Smooth muscle cell (in vitro differentiated cells): ENCODE results near the gene EPS8. TPM values are rescaled to one million over a fixed set of nuclear protein-coding genes. Genes with fewer than 3 reads are reported as not detected.

ENCODE experiments used
- DNase-seq: peaks from one replicate; lab custom pipeline; 2025; ENCODE audit not compliant: unreplicated experiment; lab: John Stamatoyannopoulos, UW
- H2AFZ ChIP-seq: fragments of 200-600 bp; sonication (generic); 2 replicates; pipeline ENCODE4 v1.6.0; 2016; ENCODE audit warnings: antibody characterized with exemption, low read depth, mild to moderate bottlenecking
- H3F3A ChIP-seq: fragments of 200-600 bp; sonication (generic); 2 replicates; pipeline ENCODE4 v1.6.0; 2017; ENCODE audit warnings: antibody characterized with exemption, low read depth
- H3K27ac ChIP-seq: fragments of 200-600 bp; sonication (generic); 2 replicates; pipeline ENCODE4 v1.5.1; 2016; ENCODE audit warnings: low read depth, mild to moderate bottlenecking
- H3K27me3 ChIP-seq: fragments of 200-600 bp; sonication (generic); 2 replicates; pipeline ENCODE4 v1.6.1; 2016; ENCODE audit warnings: low read depth, mild to moderate bottlenecking
- H3K36me3 ChIP-seq: fragments of 200-600 bp; sonication (generic); 2 replicates; pipeline ENCODE4 v1.5.1; 2016; ENCODE audit warnings: low read depth
- H3K4me1 ChIP-seq: fragments of 200-600 bp; sonication (generic); 2 replicates; pipeline ENCODE4 v1.5.1; 2016; ENCODE audit warnings: low read depth
- H3K4me2 ChIP-seq: fragments of 200-600 bp; sonication (generic); 2 replicates; pipeline ENCODE4 v1.6.0; 2016; ENCODE audit warnings: mild to moderate bottlenecking
- H3K4me3 ChIP-seq: fragments of 200-600 bp; sonication (generic); 2 replicates; pipeline ENCODE4 v1.5.1; 2016; ENCODE audit warnings: mild to moderate bottlenecking
- H3K79me2 ChIP-seq: fragments of 200-600 bp; sonication (generic); 2 replicates; pipeline ENCODE4 v1.6.0; 2016; ENCODE audit warnings: low read depth, mild to moderate bottlenecking
- H3K9ac ChIP-seq: fragments of 200-600 bp; sonication (generic); 2 replicates; pipeline ENCODE4 v1.6.0; 2016; ENCODE audit warnings: low read depth
- H3K9me3 ChIP-seq: fragments of 200-600 bp; sonication (generic); replicated peaks from 2 replicates; pipeline ENCODE4 v1.5.1; 2016; ENCODE audit warnings: low read depth
- H4K20me1 ChIP-seq: fragments of 200-600 bp; sonication (generic); 2 replicates; pipeline ENCODE4 v1.6.0; 2016; ENCODE audit warnings: low read depth
- WGBS: methylation state at CpG from one replicate; pipeline ENCODE4 v1.1.7; 2016; ENCODE audit warnings: low lambda C conversion rate; 5-methylcytosine and 5-hydroxymethylcytosine counted together
- polyA plus RNA-seq: library from polyadenylated mRNA; unstranded; fragments of >200 nt; fragmentation: Nextera tagmentation; extraction: Ambion mirVana; gene quantifications from 2 replicates; pipeline ENCODE4 v1.2.1, GENCODE V29; 2016
- total RNA-seq: library from RNA; depleted of rRNA; stranded (reverse); fragments of >200 nt; gene quantifications from 2 replicates; pipeline ENCODE4 v1.2.3, GENCODE V29; 2014
- TF ChIP-seq, protein P1 (sequence below): fragments of 200-600 bp; sonication (generic); IDR thresholded peaks from 2 replicates; pipeline ENCODE4 v1.5.1; 2017; ENCODE audit warnings: borderline replicate concordance, mild to moderate bottlenecking, antibody characterized with exemption; ENCODE audit not compliant: insufficient read depth, poor library complexity, severe bottlenecking

The EPS8 gene
- total and polyA plus RNA-seq, 2 experiments from 2014 or later = 27.5 to 68.3 TPM

DNA sequence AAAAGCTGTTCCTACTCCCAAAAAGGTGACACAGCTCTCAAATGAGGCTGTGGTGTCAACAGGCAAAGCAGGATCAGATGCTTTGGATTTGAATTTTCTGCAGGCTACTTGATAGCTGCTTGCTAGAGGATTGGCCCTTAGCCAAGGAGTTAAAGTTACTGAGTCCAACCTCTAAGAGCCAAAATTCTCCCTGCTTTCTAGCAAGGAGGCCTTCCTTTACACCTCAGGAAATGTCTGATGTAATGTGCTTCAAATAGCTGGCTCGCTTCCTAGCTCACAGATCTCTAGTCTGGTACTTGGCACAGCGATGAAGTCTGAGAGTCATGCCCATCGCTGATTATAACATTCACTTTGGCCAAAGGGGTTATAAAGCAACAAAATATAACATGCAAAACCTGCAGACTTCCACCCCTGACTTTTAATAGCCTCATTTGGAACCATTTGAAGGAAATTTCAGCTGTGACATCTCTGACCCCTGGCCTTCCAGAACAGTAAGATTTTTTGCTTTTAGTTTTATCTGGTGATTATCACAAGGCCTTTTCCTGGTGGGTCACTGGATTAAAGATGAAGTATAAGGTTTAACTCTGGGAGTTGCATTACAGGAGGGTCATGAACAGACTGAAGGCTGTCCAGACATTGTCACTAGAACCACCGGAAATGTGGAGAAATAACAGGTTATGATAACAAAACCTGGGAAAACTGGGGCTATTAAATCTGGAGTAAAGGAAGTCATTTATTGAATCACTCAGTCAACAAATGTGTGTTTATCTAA is 189.7 kb downstream of the EPS8 start:
- H3K9me3 ChIP-seq = no peaks in the 10 kb centered on the region
- no peaks in the 10 kb centered on the region for H4K20me1 ChIP-seq
- 77% methylated on average over 4 of the region's 4 CpGs for WGBS
- no peaks in the 10 kb centered on the region for H3K27me3 ChIP-seq
- TF ChIP-seq, protein P1, sequence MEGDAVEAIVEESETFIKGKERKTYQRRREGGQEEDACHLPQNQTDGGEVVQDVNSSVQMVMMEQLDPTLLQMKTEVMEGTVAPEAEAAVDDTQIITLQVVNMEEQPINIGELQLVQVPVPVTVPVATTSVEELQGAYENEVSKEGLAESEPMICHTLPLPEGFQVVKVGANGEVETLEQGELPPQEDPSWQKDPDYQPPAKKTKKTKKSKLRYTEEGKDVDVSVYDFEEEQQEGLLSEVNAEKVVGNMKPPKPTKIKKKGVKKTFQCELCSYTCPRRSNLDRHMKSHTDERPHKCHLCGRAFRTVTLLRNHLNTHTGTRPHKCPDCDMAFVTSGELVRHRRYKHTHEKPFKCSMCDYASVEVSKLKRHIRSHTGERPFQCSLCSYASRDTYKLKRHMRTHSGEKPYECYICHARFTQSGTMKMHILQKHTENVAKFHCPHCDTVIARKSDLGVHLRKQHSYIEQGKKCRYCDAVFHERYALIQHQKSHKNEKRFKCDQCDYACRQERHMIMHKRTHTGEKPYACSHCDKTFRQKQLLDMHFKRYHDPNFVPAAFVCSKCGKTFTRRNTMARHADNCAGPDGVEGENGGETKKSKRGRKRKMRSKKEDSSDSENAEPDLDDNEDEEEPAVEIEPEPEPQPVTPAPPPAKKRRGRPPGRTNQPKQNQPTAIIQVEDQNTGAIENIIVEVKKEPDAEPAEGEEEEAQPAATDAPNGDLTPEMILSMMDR = no peak
- no peaks in the 10 kb centered on the region for H3K79me2 ChIP-seq
- no peaks in the 10 kb centered on the region for H3F3A ChIP-seq
- H3K27ac ChIP-seq = no peak overlapping the region
- H2AFZ ChIP-seq = no peak overlapping the region
- no peak overlapping the region for H3K9ac ChIP-seq
- no peaks in the 10 kb centered on the region for H3K36me3 ChIP-seq
- no peak for DNase-seq
- H3K4me1 ChIP-seq = no peaks in the 10 kb centered on the region
- no peak overlapping the region for H3K4me3 ChIP-seq
- H3K4me2 ChIP-seq = no peak overlapping the region

DNA sequence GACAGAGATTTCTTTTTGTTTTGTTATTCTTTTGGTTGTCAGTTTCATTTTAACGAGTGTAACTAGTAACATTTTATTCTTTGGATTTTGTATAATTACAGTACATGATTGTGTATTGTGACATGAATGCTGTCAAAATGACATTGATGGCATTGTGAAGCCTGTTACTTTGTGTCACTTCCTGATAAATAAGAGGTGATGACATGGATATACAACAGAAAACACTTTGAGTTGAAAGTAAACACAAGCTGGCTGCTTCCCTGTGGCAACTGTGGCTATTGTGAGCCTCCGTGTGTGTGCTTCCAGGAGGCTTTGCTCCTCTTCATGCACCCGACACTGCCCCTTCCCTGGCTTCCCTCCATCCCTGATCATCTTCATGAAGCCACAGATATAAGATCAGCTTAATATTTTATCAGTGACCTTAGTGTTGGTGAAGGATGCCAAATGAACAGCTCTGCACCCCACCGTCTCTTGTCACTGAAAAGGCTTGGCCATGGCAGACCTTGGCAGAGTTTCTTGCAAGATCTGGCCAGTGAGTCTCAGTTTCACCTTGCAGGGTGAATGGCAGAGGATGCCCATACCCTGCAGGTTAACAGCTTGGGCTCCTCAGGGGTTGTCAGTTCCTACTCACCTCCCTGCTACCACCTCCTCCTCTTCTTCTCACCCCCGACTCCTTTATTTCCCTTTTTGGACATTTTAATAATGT is 191.9 kb downstream of the EPS8 start:
- Histone ChIP-seq H3K27me3 (no peaks in the 10 kb centered on the region), H4K20me1 (no peaks in the 10 kb centered on the region), H3F3A (no peaks in the 10 kb centered on the region), H3K79me2 (no peaks in the 10 kb centered on the region), H2AFZ (no peak overlapping the region), H3K4me3 (no peak overlapping the region), H3K4me2 (no peak overlapping the region), H3K4me1 (no peaks in the 10 kb centered on the region), H3K9ac (no peak overlapping the region), H3K36me3 (no peaks in the 10 kb centered on the region), H3K27ac (no peak overlapping the region), H3K9me3 (no peaks in the 10 kb centered on the region)
- TF ChIP-seq, protein P1 = no peak
- WGBS = 68% methylated on average over 5 of the region's 5 CpGs
- DNase-seq = no peak

DNA sequence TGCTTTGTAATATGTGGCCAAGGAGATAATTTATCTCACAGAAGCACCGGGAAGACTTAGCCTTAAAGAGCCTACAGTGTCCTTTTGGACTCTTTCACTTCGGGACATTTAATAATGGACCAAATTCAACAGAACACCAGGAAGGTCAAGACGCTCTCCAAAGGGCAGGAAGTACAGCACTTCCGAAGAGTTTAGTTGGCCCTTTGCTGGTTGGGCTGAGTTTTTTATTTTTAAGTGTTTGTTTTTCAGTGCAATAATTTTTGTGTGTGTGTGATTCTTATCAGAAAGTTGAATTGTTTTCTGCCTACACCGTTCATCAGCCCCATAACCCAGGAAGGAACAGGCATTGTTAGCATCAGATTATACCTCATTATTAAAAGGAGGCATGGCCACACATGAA is 193.0 kb downstream of the EPS8 start:
- DNase-seq = no peak
- no peak overlapping the region for H3K9ac ChIP-seq
- no peaks in the 10 kb centered on the region for H3K36me3 ChIP-seq
- WGBS = 87% methylated on average over 5 of the region's 5 CpGs
- H3K4me3 ChIP-seq = no peak overlapping the region
- no peaks in the 10 kb centered on the region for H4K20me1 ChIP-seq
- H3K4me1 ChIP-seq = no peaks in the 10 kb centered on the region
- H3K27me3 ChIP-seq = no peaks in the 10 kb centered on the region
- H3F3A ChIP-seq = no peaks in the 10 kb centered on the region
- H3K4me2 ChIP-seq = no peak overlapping the region
- H3K9me3 ChIP-seq = no peaks in the 10 kb centered on the region
- no peaks in the 10 kb centered on the region for H3K79me2 ChIP-seq
- H3K27ac ChIP-seq = no peak overlapping the region
- no peak overlapping the region for H2AFZ ChIP-seq
- TF ChIP-seq, protein P1 = no peak
